NCI-H82 treated with DMSO at 0.1 percent for 48 hours (cell line): ENCODE data around the gene C16orf74.

Experiments
- DNase-seq: peaks from one replicate; lab custom pipeline; 2025; ENCODE audit not compliant: unreplicated experiment; lab: John Stamatoyannopoulos, UW

C16orf74 gene

GRCh38 chr16:85658504-85659326 lies 92.2 kb downstream of the C16orf74 start:
- DNase-seq, result no peak

DNA sequence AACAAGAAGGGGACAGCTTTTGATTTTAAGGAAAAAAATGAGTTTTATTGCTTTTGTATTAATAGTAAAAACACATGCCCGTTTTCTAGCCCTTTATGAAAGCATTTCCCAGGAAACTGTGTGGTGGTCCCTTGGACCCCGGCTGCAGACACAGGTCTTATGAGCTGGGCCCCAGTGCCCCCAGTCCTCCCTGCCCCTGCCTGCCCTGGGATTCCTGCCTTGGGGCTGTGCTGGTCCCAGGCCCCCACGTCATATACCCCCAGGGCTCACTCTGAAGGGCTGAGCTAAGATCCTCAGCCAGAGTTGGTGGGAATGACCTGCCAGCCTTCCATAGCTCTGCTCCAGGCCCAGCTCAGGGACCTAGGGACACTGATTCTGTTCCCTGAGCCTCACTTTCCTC lies 92.9 kb downstream of the C16orf74 start:
- no peak for DNase-seq
